Measurements from ENCODE around the gene BCL2L12. TPM values are rescaled to one million over a fixed set of nuclear protein-coding genes. Genes with fewer than 3 reads are reported as not detected.

The BCL2L12 gene
- total RNA-seq, 1 experiment from 2014 or later = 42.5 TPM

- Histone ChIP-seq H3K36me3 (replicated peaks; ENCODE audit: control insufficient read depth, insufficient read depth, low read length) (peaks cover 28% of the 10 kb centered on the region), H3K4me3 (ENCODE audit: insufficient read depth, low read depth, low read length) (no peak overlapping the region), H3K27me3 (ENCODE audit: control insufficient read depth, insufficient read depth, low read length) (no peaks in the 10 kb centered on the region)
- DNase-seq = no peak
Observed at GRCh38 chr19:49652551-49653465, 12.9 kb upstream of the BCL2L12 start.

- no peak overlapping the region for H3K4me3 ChIP-seq (ENCODE audit: insufficient read depth, low read depth, low read length)
- H3K36me3 ChIP-seq (replicated peaks; ENCODE audit: control insufficient read depth, insufficient read depth, low read length) = peaks cover 28% of the 10 kb centered on the region
- DNase-seq = no peak
- H3K27me3 ChIP-seq (ENCODE audit: control insufficient read depth, insufficient read depth, low read length) = no peaks in the 10 kb centered on the region
Observed at GRCh38 chr19:49653466-49653806, 12.3 kb upstream of the BCL2L12 start.

GRCh38 chr19:49654581-49654980 is 11.2 kb upstream of the BCL2L12 start:
- no peak overlapping the region for H3K4me3 ChIP-seq (ENCODE audit: insufficient read depth, low read depth, low read length)
- peaks cover 36% of the 10 kb centered on the region for H3K36me3 ChIP-seq (replicated peaks; ENCODE audit: control insufficient read depth, insufficient read depth, low read length)
- H3K27me3 ChIP-seq (ENCODE audit: control insufficient read depth, insufficient read depth, low read length) = no peaks in the 10 kb centered on the region
- DNase-seq = no peak

GRCh38 chr19:49655570-49656455 is 9.9 kb upstream of the BCL2L12 start:
- no peaks in the 10 kb centered on the region for H3K27me3 ChIP-seq (ENCODE audit: control insufficient read depth, insufficient read depth, low read length)
- H3K4me3 ChIP-seq (ENCODE audit: insufficient read depth, low read depth, low read length) = no peak overlapping the region
- peaks cover 37% of the 10 kb centered on the region for H3K36me3 ChIP-seq (replicated peaks; ENCODE audit: control insufficient read depth, insufficient read depth, low read length)
- no peak for DNase-seq

GRCh38 chr19:49656456-49657109 is 9.2 kb upstream of the BCL2L12 start:
- Histone ChIP-seq H3K36me3 (replicated peaks; ENCODE audit: control insufficient read depth, insufficient read depth, low read length) (peaks cover 43% of the 10 kb centered on the region), H3K27me3 (ENCODE audit: control insufficient read depth, insufficient read depth, low read length) (no peaks in the 10 kb centered on the region), H3K4me3 (ENCODE audit: insufficient read depth, low read depth, low read length) (no peak overlapping the region)
- no peak for DNase-seq

GRCh38 chr19:49657493-49658138 is 8.1 kb upstream of the BCL2L12 start:
- Histone ChIP-seq H3K4me3 (ENCODE audit: insufficient read depth, low read depth, low read length) (no peak overlapping the region), H3K27me3 (ENCODE audit: control insufficient read depth, insufficient read depth, low read length) (no peaks in the 10 kb centered on the region), H3K36me3 (replicated peaks; ENCODE audit: control insufficient read depth, insufficient read depth, low read length) (peaks cover 52% of the 10 kb centered on the region)
- DNase-seq = no peak

GRCh38 chr19:49658139-49658517 is 7.6 kb upstream of the BCL2L12 start:
- Histone ChIP-seq H3K36me3 (replicated peaks; ENCODE audit: control insufficient read depth, insufficient read depth, low read length) (peaks cover 57% of the 10 kb centered on the region), H3K27me3 (ENCODE audit: control insufficient read depth, insufficient read depth, low read length) (no peaks in the 10 kb centered on the region), H3K4me3 (ENCODE audit: insufficient read depth, low read depth, low read length) (no peak overlapping the region)
- DNase-seq = no peak

GRCh38 chr19:49658566-49659442 is 6.9 kb upstream of the BCL2L12 start:
- Histone ChIP-seq H3K36me3 (replicated peaks; ENCODE audit: control insufficient read depth, insufficient read depth, low read length) (peaks cover 56% of the 10 kb centered on the region), H3K4me3 (ENCODE audit: insufficient read depth, low read depth, low read length) (no peak overlapping the region), H3K27me3 (ENCODE audit: control insufficient read depth, insufficient read depth, low read length) (no peaks in the 10 kb centered on the region)
- no peak for DNase-seq

GRCh38 chr19:49660338-49660961 is 5.3 kb upstream of the BCL2L12 start:
- H3K4me3 ChIP-seq (ENCODE audit: insufficient read depth, low read depth, low read length) = no peak overlapping the region
- peaks cover 46% of the 10 kb centered on the region for H3K36me3 ChIP-seq (replicated peaks; ENCODE audit: control insufficient read depth, insufficient read depth, low read length)
- no peak for DNase-seq
- H3K27me3 ChIP-seq (ENCODE audit: control insufficient read depth, insufficient read depth, low read length) = no peaks in the 10 kb centered on the region

GRCh38 chr19:49662011-49662410 is 3.7 kb upstream of the BCL2L12 start:
- no peak for DNase-seq
- no peaks in the 10 kb centered on the region for H3K27me3 ChIP-seq (ENCODE audit: control insufficient read depth, insufficient read depth, low read length)
- peaks cover 41% of the 10 kb centered on the region for H3K36me3 ChIP-seq (replicated peaks; ENCODE audit: control insufficient read depth, insufficient read depth, low read length)
- no peak overlapping the region for H3K4me3 ChIP-seq (ENCODE audit: insufficient read depth, low read depth, low read length)

GRCh38 chr19:49663224-49663623 is 2.5 kb upstream of the BCL2L12 start:
- no peaks in the 10 kb centered on the region for H3K27me3 ChIP-seq (ENCODE audit: control insufficient read depth, insufficient read depth, low read length)
- no peak overlapping the region for H3K4me3 ChIP-seq (ENCODE audit: insufficient read depth, low read depth, low read length)
- H3K36me3 ChIP-seq (replicated peaks; ENCODE audit: control insufficient read depth, insufficient read depth, low read length) = peaks cover 42% of the 10 kb centered on the region
- DNase-seq = no peak

GRCh38 chr19:49664171-49665035 is 1.3 kb upstream of the BCL2L12 start:
- no peaks in the 10 kb centered on the region for H3K27me3 ChIP-seq (ENCODE audit: control insufficient read depth, insufficient read depth, low read length)
- peak overlapping the region; percentile 90 for H3K4me3 ChIP-seq (ENCODE audit: insufficient read depth, low read depth, low read length)
- DNase-seq = peak; percentile 98
- peaks cover 35% of the 10 kb centered on the region for H3K36me3 ChIP-seq (replicated peaks; ENCODE audit: control insufficient read depth, insufficient read depth, low read length)
